ENCODE data around the gene SIM2.

GRCh38 chr21:36734367-36735200, 35.7 kb downstream of the SIM2 start:
- no peak for TF ChIP-seq MAFK (conservative IDR thresholded peaks at IDR 0.05 in 1 of 2, IDR thresholded peaks at IDR 0.05 in 1 of 2; ENCODE audit: low read length in 2 of 2)
- no peak for TF ChIP-seq NFIC (IDR thresholded peaks at IDR 0.05; ENCODE audit: low read length)
- TF ChIP-seq ZNF383 (CRISPR knock-in tag; IDR thresholded peaks at IDR 0.05; ENCODE audit: borderline replicate concordance): no peak
- TF ChIP-seq PHF5A (CRISPR knock-in tag; IDR thresholded peaks at IDR 0.05; ENCODE audit: low read depth, unreplicated experiment): no peak
- TF ChIP-seq CEBPB (IDR thresholded peaks at IDR 0.05; ENCODE audit: borderline replicate concordance, low read depth, low read length): no peak
- no peak for TF ChIP-seq U2AF1 (optimal IDR thresholded peaks at IDR 0.05; ENCODE audit: low read depth, low read length)
- no peak for TF ChIP-seq GZF1 (CRISPR knock-in tag; IDR thresholded peaks at IDR 0.05)
- TF ChIP-seq CREB1 (IDR thresholded peaks at IDR 0.05): no peak
- TF ChIP-seq CREB1 (CRISPR knock-in tag; IDR thresholded peaks at IDR 0.05): no peak
- TF ChIP-seq ZNF792 (CRISPR knock-in tag; IDR thresholded peaks at IDR 0.05): no peak

Data from HepG2 (cell line).